ENCODE measurements around the gene ADCY4.

Gene ADCY4

GRCh38 chr14:24270537-24271133 is 64.2 kb downstream of the ADCY4 start:
- DNase-seq (ENCODE audit: extremely low spot score) = no peak
- CTCF ChIA-PET = interaction anchor here (0.6 to 2.0 kb wide), 9 partner anchors 8 to 180 kb away, joined by 3 to 6 read pairs (median 5); partner anchors contain the start of genes MDP1, TGM1 and TINF2
- no peak for TF ChIP-seq FOXA1 (IDR thresholded peaks at IDR 0.05)
- TF ChIP-seq ZNF384 (IDR thresholded peaks at IDR 0.05) = no peak
- no peak for TF ChIP-seq CTBP1 (IDR thresholded peaks at IDR 0.05; ENCODE audit: borderline replicate concordance)
- no peak for TF ChIP-seq PKNOX1 (IDR thresholded peaks at IDR 0.05)
- no peak for TF ChIP-seq SP1 (IDR thresholded peaks at IDR 0.05)
- no peak for TF ChIP-seq ARNT (IDR thresholded peaks at IDR 0.05)
- POLR2A ChIA-PET = interaction anchor here (0.8 to 2.5 kb wide), 26 partner anchors 10 to 171 kb away, joined by 3 to 52 read pairs (median 8); partner anchors contain the start of genes CHMP4A, CIDEB, DCAF11 and DHRS1

- TF ChIP-seq SP1 (IDR thresholded peaks at IDR 0.05) = no peak
- no peak for TF ChIP-seq NFRKB (IDR thresholded peaks at IDR 0.05)
- no peak for TF ChIP-seq L3MBTL2 (conservative IDR thresholded peaks at IDR 0.05)
- TF ChIP-seq FOXM1 (IDR thresholded peaks at IDR 0.05; ENCODE audit: borderline replicate concordance) = no peak
- no peak for TF ChIP-seq FOXA1 (IDR thresholded peaks at IDR 0.05)
- no peak for TF ChIP-seq LEF1 (IDR thresholded peaks at IDR 0.05; ENCODE audit: borderline replicate concordance)
- TF ChIP-seq TARDBP (IDR thresholded peaks at IDR 0.05) = no peak
- no peak for TF ChIP-seq ZNF384 (IDR thresholded peaks at IDR 0.05)
- no peak for TF ChIP-seq CTBP1 (IDR thresholded peaks at IDR 0.05; ENCODE audit: borderline replicate concordance)
- no peak for TF ChIP-seq SUZ12 (IDR thresholded peaks at IDR 0.05)
- TF ChIP-seq ELF4 (IDR thresholded peaks at IDR 0.05) = no peak
- TF ChIP-seq FOXK2 (IDR thresholded peaks at IDR 0.05) = no peak
- TF ChIP-seq BHLHE40 (IDR thresholded peaks at IDR 0.05; ENCODE audit: borderline replicate concordance) = no peak
- TF ChIP-seq HDGF (IDR thresholded peaks at IDR 0.05; ENCODE audit: borderline replicate concordance) = no peak
- no peak for TF ChIP-seq ARNT (IDR thresholded peaks at IDR 0.05)
- no peak for DNase-seq (ENCODE audit: extremely low spot score)
- CTCF ChIA-PET = interaction anchor here (0.9 to 1.2 kb wide), 3 partner anchors 27 to 172 kb away, joined by 3 to 6 read pairs (median 3); partner anchors contain the start of gene TINF2
- POLR2A ChIA-PET = interaction anchor here (1.4 to 2.5 kb wide), 11 partner anchors 9 to 74 kb away, joined by 4 to 52 read pairs (median 12); partner anchors contain the start of genes CHMP4A, CIDEB, DHRS1 and NOP9
These were observed 64.8 kb downstream of the ADCY4 start for GRCh38 chr14:24269910-24270536.

GRCh38 chr14:24269368-24269767 is 65.5 kb downstream of the ADCY4 start:
- TF ChIP-seq ELF4 (IDR thresholded peaks at IDR 0.05) (no peak), FOXA1 (IDR thresholded peaks at IDR 0.05) (no peak), ZNF384 (IDR thresholded peaks at IDR 0.05) (no peak), NFRKB (IDR thresholded peaks at IDR 0.05) (no peak), HDGF (IDR thresholded peaks at IDR 0.05; ENCODE audit: borderline replicate concordance) (no peak), LEF1 (IDR thresholded peaks at IDR 0.05; ENCODE audit: borderline replicate concordance) (no peak), BHLHE40 (IDR thresholded peaks at IDR 0.05; ENCODE audit: borderline replicate concordance) (no peak), FOXK2 (IDR thresholded peaks at IDR 0.05) (no peak), ARNT (IDR thresholded peaks at IDR 0.05) (no peak), FOXM1 (IDR thresholded peaks at IDR 0.05; ENCODE audit: borderline replicate concordance) (no peak), TARDBP (IDR thresholded peaks at IDR 0.05) (no peak), L3MBTL2 (conservative IDR thresholded peaks at IDR 0.05) (no peak), PKNOX1 (IDR thresholded peaks at IDR 0.05) (no peak)
- ChIA-PET POLR2A (interaction anchor here (0.9 to 2.0 kb wide), 2 partner anchors 27 to 30 kb away, joined by 3 to 7 read pairs; partner anchors contain the start of gene TINF2), CTCF (interaction anchor here (0.7 to 1.2 kb wide), 2 partner anchors 26 to 64 kb away, joined by 3 read pairs; no protein-coding TSS in a partner anchor)
- DNase-seq (ENCODE audit: extremely low spot score) = no peak

Measured in HEK293T (cell line).